OCI-LY1 (cell line): ENCODE data around the gene DNAAF5.
"Not testable (repeated sequence)": the region's sequence is repeated elsewhere in the genome, so short reads cannot be mapped to it uniquely, and the experiment has no call there.

Experiments used
- CTCF ChIP-seq: fragments of 200-600 bp; sonication (generic), shearing (Covaris generic); IDR thresholded peaks from 2 replicates; pipeline ENCODE4 v1.5.1; 2017; ENCODE audit warnings: mild to moderate bottlenecking, antibody characterized with exemption, low read length, moderate library complexity, mixed read lengths
- EZH2 ChIP-seq: fragments of 200-600 bp; sonication (generic), shearing (Covaris generic); IDR thresholded peaks from 2 replicates; pipeline ENCODE4 v1.8.0; 2017; ENCODE audit warnings: borderline replicate concordance, mixed run types, mild to moderate bottlenecking, antibody characterized with exemption, low read length, moderate library complexity, mixed read lengths

- not testable (repeated sequence) for TF ChIP-seq CTCF, EZH2
These were observed 77.3 kb downstream of the DNAAF5 start for GRCh38 chr7:803796-804195.
